IgD-negative memory B cell (primary cell): ENCODE measurements around the gene AIFM3. TPM values are rescaled to one million over a fixed set of nuclear protein-coding genes. Genes with fewer than 3 reads are reported as not detected.
"Not testable (repeated sequence)": the region's sequence is repeated elsewhere in the genome, so short reads cannot be mapped to it uniquely, and the experiment has no call there.

Experiments
- H3K27ac Mint-ChIP-seq, 3 donors: one replicate each; pipeline ENCODE4 v1.8.0; 2020 to 2022; ENCODE audit warnings: mild to moderate bottlenecking in 3 of 3, mixed read lengths in 3 of 3, moderate library complexity in 1 of 3
- H3K27me3 Mint-ChIP-seq: one replicate; pipeline ENCODE4 v1.8.0; 2021; ENCODE audit warnings: mixed read lengths
- H3K36me3 Mint-ChIP-seq: one replicate; pipeline ENCODE4 v1.8.0; 2020; ENCODE audit warnings: mild to moderate bottlenecking, mixed read lengths
- H3K4me1 Mint-ChIP-seq, 3 donors: one replicate each; pipeline ENCODE4 v1.8.0; 2020 to 2022; ENCODE audit warnings: mixed read lengths in 3 of 3, mild to moderate bottlenecking in 1 of 3
- H3K4me3 Mint-ChIP-seq, 4 donors: one replicate each; pipeline ENCODE4 v1.8.0; 2020 to 2022; ENCODE audit warnings: mild to moderate bottlenecking in 4 of 4, mixed read lengths in 4 of 4, moderate library complexity in 3 of 4
- H3K9me3 Mint-ChIP-seq, 3 donors: one replicate each; pipeline ENCODE4 v1.8.0; 2020 to 2021; ENCODE audit warnings: mixed read lengths in 3 of 3, mild to moderate bottlenecking in 1 of 3
- polyA plus RNA-seq: library from polyadenylated mRNA; unstranded; fragments of 300-500 nt; fragmentation: Illumina TruSeq; gene quantifications from one replicate; pipeline ENCODE4 v1.2.3, GENCODE V29; 2021

Gene AIFM3
- polyA plus RNA-seq, 1 donor from 2014 or later = 2.3 TPM

DNA sequence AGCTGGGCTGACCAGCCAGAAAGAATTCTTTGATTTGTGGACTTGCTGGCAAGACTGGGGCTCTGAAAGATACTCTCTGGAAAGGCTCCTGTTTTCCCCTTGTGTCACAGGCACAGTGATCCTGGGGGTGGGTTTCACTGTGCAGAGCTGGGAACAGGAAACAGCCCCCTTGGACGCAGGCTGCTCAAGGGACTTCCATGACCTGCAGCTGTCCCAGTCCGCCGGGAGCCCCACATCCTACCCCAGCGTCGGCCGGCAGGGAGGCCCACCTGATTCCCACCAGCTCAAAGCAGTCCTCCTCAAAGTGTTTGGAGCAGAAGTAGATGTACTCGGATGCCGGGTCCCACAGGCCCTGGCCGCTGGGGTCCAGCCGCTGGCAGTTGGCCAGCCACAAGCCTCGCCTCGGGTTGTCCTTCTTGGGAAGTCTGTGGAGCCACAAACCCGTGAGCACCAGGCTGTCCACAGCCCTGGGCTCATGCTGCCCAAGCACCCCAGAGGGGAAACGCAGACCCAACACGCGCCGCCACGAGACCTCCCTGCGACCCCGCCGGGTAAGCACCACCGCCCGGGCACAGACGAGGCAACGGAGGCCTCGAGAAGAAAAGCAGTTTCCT, 34.0 kb downstream of the AIFM3 start:
- Mint-ChIP-seq H3K36me3 (peaks cover 3% of the 10 kb centered on the region), H3K27ac (peak overlapping the region; percentile 98 to 100 (median 99)), H3K27me3 (no peaks in the 10 kb centered on the region), H3K9me3 (no peaks in the 10 kb centered on the region), H3K4me1 (peaks cover 5 to 20% (median 13%) of the 10 kb centered on the region in 3 donors), H3K4me3 (peak overlapping the region; percentile 93 to 99 (median 98))

DNA sequence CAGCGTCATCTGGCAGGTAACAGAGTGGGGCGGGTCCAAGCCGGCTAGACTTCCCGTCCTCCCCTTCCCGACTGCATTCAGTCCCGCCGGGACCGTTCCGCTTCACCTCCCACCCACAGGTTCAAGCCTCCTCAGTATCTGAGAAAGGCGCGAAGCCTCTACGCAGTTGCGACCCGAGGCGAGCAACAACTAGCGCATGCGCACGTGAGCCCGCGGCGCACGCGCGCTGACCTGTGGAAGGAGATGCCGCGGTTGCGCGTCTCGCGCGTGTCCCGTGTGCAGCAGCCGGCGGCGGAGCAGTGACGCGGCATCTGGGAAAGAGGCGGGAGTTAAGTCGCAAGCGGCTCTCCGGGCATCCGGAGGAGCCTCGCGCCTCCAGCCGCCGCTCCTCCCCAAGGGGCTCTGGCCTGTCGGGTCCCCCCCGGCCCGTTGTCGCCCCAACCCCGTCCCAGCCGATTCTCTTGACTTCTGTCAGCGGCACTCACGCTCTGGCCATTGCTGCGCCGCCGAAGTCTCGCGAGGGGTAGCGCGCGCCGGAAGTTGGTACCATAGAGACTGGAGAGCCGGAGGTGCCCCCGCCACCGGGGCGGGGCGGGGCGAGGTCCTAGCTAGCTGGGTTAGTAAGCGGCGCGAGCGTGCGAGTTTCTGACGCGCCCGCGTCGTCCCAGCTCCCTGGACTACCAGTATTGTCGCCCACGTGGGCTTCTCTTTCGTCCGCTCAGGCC, 34.7 kb downstream of the AIFM3 start, which contains the start of gene THAP7:
TSS of gene THAP7 (minus strand) at position 518 of the 725 bp plus-strand sequence. CDS start at position 311, 207 bp downstream.
- H3K27ac Mint-ChIP-seq = peak within 1 kb of the TSS; percentile 98 to 100 (median 99)
- H3K9me3 Mint-ChIP-seq = no peaks in the 10 kb centered on the region
- H3K36me3 Mint-ChIP-seq = peaks cover 3% of the 10 kb centered on the region
- H3K4me3 Mint-ChIP-seq = peak within 1 kb of the TSS; percentile 93 to 99 (median 98)
- H3K27me3 Mint-ChIP-seq = no peaks in the 10 kb centered on the region
- peaks cover 5 to 20% (median 13%) of the 10 kb centered on the region in 3 donors for H3K4me1 Mint-ChIP-seq

DNA sequence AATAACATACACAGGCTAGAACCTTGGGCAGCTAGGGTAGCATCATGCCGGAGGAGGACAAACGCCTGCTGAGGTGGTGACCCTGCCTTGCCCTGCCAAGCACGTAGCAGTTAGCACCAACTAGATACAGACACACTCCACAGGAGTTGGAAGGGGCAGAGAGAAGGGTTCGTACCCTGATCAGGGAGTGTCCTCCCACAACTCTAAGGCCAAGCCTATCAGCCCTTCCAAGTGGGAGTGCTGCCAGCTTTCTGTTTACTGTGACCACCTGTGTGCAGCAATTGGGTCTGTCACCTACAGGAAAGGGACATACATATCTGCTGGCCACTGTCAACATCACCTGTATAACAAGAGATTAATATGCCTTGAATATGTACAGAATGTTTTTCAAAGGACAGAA, 36.7 kb downstream of the AIFM3 start:
- Mint-ChIP-seq H3K9me3 (no peaks in the 10 kb centered on the region), H3K36me3 (peaks cover 2% of the 10 kb centered on the region), H3K27me3 (no peaks in the 10 kb centered on the region), H3K4me3 (peak overlapping the region in 3 of 4 donors; percentile 93 to 99 (median 99)), H3K27ac (peak overlapping the region in 1 of 3 donors; percentile 98), H3K4me1 (peaks cover 9 to 20% (median 13%) of the 10 kb centered on the region in 3 donors)

DNA sequence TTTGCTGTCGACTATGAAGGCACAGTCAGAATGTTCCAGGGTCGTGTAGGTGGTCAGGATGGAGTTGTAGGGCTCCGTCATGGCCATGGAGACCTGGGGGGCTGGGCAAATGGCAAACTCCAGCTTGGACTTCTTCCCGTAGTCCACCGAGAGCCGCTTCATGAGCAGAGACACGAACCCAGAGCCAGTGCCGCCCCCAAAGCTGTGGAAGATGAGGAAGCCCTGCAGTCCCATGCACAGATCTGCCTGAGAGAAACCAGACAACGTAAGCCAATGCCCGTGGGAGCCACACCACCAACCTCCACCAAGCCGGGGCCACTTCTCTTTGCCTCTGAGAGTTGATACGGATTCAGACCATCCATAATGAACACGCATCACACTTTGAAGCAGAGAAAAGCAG, 42.2 kb downstream of the AIFM3 start:
- H3K9me3 Mint-ChIP-seq, H3K36me3 Mint-ChIP-seq, H3K27me3 Mint-ChIP-seq: not testable (repeated sequence)
- peaks cover 5 to 17% (median 12%) of the 10 kb centered on the region in 3 donors for H3K4me1 Mint-ChIP-seq
- peak overlapping the region in 1 of 3 donors; percentile 70 for H3K27ac Mint-ChIP-seq
- H3K4me3 Mint-ChIP-seq = peak overlapping the region in 1 of 4 donors; percentile 72

DNA sequence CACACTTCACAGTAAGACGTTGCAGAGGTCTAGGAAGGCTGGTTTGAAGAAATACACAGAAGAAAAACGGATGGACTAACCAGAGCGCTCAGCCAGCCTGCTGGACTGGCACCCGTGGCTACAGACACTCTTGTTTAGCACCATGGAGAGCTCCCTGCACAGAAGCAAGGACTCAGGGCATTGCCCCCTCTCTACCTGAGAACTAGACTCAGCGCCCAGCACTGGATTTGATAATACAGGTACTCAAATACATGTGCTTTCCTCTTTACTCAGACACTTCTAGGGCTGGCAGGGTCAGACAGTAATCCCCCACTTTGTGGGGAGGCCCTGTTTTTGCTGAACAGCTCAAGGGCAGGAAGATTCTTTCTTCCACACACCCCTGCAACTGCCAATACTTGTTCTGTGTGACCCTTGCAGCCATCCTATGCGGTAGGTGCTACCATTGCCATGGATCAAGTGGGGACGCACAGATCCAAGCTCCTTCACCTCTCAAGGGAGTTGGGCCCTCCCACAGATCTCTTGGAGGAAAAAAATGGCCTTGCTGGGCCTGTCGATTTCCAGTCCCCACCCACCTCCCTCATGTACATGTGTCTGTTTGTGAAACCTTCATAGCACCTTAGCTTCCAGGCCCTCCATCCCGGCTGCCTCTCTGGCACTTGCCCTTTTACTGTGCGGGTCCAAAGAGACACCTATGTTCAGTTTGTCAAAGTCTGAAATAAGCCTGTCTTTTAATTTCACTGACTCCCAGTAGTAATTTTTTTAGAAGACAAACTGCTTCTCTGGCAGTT, 42.8 kb downstream of the AIFM3 start:
- H3K36me3 Mint-ChIP-seq = no peaks in the 10 kb centered on the region
- H3K27ac Mint-ChIP-seq = peak overlapping the region in 1 of 3 donors; percentile 70
- H3K27me3 Mint-ChIP-seq = no peaks in the 10 kb centered on the region
- H3K4me3 Mint-ChIP-seq = peak overlapping the region in 1 of 4 donors; percentile 72
- H3K9me3 Mint-ChIP-seq = no peaks in the 10 kb centered on the region
- peaks cover 10 to 22% (median 16%) of the 10 kb centered on the region in 3 donors for H3K4me1 Mint-ChIP-seq

DNA sequence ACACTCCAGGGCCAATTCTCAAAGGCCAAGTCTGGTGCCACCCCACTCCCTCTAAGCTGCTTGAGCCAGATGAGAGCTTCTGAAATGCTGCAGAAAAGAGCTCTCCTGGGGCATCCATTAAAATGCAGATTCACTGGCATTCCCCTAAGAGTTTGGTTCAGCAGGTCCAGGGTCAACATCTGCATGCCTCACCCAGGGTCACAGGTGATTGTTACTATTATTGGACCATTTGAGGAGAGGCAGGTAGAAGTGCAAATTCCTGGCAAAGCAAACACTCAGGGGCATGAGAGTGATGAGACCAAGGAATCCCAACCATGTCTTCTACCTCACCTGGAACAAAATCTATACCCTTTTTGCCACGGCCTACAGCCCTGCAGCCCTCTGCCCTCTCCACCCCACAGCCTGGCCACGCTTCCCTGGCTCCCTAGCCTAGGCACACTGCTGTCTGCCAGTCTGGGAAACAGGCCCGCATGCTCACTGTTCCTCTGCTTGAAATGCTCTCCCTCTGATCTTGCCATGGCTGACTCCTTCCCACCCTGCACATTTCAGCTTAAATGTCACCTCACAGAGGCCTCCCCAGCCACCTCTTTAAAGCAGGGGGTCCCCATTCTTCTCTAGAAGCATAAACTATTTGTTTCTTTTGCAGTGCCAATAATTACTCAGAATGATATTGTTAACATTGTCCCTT, 43.5 kb downstream of the AIFM3 start:
- H3K27me3 Mint-ChIP-seq = no peaks in the 10 kb centered on the region
- H3K4me1 Mint-ChIP-seq = peaks cover 11 to 22% (median 16%) of the 10 kb centered on the region in 3 donors
- H3K27ac Mint-ChIP-seq = no peak overlapping the region
- peak overlapping the region in 1 of 4 donors; percentile 72 for H3K4me3 Mint-ChIP-seq
- H3K36me3 Mint-ChIP-seq = no peaks in the 10 kb centered on the region
- no peaks in the 10 kb centered on the region for H3K9me3 Mint-ChIP-seq

DNA sequence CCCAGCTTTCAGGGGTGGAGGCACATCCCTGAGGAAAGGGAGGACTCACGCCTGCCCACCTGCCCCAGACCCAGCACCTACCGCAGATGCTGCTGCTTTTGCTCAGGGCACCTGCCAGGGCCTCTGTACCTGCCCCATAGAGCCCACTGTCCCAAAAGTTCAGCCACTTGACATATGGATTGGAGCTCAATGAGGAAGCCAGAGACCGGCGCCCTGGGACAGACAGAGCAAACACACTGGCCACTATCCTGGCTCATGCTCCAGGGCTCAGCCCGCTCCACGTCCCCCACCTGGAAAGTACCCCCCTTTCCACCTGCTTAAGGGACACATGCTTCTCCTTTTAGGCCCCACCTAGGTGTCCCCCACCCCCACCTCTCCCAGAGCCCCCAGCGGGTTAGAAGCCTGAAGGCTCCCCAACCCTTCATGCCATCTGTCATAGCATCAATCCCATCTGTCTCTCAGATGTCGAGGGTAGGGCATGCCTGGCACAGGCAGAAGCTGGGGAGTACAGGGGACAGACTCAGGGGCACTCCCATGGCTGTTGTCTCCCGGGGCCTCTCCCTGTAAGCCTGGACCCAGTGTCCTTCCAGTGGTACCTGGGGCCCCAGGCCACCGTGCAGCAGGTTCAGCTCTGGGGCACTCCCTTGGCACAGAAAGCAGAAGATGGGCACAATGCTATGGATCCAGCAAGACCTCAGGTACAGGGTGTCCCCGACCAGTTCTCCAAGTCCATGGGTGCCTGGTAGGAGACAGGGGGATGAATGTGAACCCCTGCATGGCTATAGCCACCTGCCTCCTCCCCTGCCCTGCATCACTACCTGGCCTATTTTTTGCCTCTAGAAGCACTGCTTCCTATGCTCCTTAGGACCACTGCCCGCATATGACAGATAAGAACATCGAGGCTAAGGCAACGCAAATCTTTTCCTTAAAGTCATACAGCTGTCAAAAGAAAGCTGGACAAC, 45.7 kb downstream of the AIFM3 start:
- Mint-ChIP-seq H3K27ac (peak overlapping the region; percentile 14 to 97 (median 94)), H3K27me3 (no peaks in the 10 kb centered on the region), H3K9me3 (no peaks in the 10 kb centered on the region), H3K36me3 (no peaks in the 10 kb centered on the region), H3K4me3 (peak overlapping the region; percentile 18 to 97 (median 85)), H3K4me1 (peaks cover 11 to 18% (median 16%) of the 10 kb centered on the region in 3 donors)

DNA sequence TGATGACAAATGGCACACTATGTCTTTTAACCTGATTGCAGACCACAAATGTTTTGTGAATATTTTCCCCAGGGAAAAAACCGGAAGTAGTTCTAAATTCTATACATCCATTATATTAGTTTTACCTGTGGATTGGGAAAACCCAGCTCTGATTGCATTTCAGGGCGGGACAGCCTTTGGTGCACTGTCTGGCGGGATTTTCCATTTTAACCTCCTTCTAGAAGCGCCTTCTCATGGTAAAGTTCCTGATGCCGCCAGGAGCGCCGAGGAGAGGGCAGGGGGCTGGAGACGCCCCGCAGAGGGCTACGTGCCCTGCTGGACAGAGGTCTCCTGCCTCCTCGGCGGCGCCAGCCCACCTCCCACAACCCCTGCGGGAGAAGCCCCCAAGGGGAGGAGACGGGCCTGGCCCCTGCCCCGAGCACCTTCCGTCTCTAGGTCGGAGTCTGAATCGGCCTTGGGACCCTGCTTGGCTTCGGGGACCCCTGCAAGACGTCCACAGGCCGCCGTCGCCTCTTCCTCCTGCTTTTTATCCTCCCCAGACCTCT, 46.7 kb downstream of the AIFM3 start:
- H3K27me3 Mint-ChIP-seq = no peaks in the 10 kb centered on the region
- H3K9me3 Mint-ChIP-seq = no peaks in the 10 kb centered on the region
- H3K36me3 Mint-ChIP-seq = no peaks in the 10 kb centered on the region
- H3K4me1 Mint-ChIP-seq = peaks cover 11 to 18% (median 16%) of the 10 kb centered on the region in 3 donors
- H3K4me3 Mint-ChIP-seq = peak overlapping the region; percentile 84 to 97 (median 91)
- peak overlapping the region; percentile 94 to 97 (median 95) for H3K27ac Mint-ChIP-seq

DNA sequence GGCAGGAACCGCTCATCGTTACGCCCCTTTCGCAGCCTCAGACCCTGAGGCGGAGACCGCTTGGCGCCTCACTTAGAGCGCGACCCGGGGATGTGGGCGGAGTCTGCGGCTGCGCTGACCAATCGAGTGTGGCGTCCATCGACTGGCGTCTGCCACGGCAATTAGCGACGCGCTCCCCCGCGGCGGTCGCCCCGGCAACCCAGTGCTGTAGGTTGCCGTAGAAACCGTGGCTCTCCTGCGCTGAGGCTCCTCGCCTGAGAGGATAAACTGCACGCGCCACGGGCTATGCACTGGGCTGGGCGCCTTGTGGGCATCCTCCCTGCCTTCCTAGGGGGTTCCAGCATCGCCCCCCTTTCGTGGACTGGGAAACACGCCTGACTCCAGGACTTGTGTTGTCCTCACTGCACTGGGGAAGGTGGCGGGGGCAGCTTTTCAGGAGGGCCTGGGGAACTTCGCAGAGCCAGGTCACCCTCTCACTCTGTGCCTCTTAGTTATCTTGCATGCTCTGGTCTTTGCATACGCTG, 47.2 kb downstream of the AIFM3 start:
- H3K36me3 Mint-ChIP-seq = no peaks in the 10 kb centered on the region
- H3K27me3 Mint-ChIP-seq = no peaks in the 10 kb centered on the region
- peaks cover 11 to 18% (median 14%) of the 10 kb centered on the region in 3 donors for H3K4me1 Mint-ChIP-seq
- no peaks in the 10 kb centered on the region for H3K9me3 Mint-ChIP-seq
- H3K4me3 Mint-ChIP-seq = peak overlapping the region; percentile 84 to 97 (median 91)
- H3K27ac Mint-ChIP-seq = peak overlapping the region; percentile 94 to 97 (median 95)

DNA sequence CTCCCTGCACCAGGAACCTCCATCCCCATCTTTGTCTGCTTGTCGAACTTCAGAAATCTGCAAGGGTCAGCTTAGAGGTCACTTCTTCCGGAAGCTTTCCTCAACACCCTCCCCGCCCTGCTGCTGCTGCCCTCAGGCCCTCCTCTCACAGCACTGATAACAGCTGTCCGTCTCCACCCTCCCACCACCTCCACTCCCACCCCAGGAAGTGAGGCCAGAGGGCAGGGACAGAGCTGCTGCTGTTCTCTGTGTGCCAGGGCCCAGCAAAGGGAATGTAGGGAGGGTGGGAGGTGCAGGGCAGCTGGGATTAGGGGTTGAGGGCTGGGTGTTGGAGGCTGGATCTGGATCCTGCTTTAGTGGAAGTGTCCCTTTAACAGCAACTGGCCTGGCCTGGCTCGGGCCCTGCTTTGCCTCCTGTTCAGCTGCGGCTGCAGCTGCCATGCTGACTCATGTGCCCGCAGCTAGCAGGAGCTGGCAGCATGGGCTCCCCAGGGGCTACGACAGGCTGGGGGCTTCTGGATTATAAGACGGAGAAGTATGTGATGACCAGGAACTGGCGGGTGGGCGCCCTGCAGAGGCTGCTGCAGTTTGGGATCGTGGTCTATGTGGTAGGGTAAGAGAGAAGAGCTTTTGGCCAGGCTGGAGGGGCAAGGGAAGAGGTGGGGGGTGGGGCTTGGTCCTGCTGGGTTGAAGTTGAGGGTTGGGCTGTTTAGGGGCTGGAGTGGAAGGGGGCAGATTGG, 47.8 kb downstream of the AIFM3 start, which contains the start of gene P2RX6:
TSS of gene P2RX6 (plus strand) at position 440 of the 740 bp plus-strand sequence. CDS start at position 450, 10 bp downstream.
- Mint-ChIP-seq H3K4me1 (peaks cover 10 to 18% (median 11%) of the 10 kb centered on the region in 3 donors), H3K9me3 (no peaks in the 10 kb centered on the region), H3K27ac (peak within 1 kb of the TSS; percentile 94 to 97 (median 95)), H3K4me3 (peak within 1 kb of the TSS; percentile 84 to 97 (median 91)), H3K36me3 (no peaks in the 10 kb centered on the region), H3K27me3 (no peaks in the 10 kb centered on the region)

DNA sequence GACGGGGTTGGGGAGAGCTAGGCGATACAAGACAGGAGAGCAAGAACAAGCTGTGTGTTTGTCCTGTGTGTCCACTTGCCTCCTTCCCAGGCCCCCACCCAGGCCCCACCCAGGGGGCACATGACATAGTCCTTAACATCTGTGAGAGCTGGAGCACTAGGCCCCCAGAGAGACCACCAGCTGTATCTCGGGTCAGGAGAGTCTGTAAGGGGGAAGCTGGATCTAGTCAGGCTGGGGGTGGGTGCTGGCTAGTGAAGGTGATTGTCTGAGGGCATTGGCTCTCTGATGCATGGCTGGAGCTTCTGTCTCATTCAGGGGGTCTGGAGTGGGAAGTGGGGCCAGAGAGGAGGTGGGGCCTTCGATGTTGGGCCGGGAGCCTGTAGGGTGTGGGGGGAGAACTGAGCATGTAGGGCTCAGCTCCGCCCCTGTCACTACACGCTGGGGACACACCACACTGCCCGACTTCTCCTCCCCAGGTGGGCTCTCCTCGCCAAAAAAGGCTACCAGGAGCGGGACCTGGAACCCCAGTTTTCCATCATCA, 48.5 kb downstream of the AIFM3 start:
- peak overlapping the region in 1 of 4 donors; percentile 33 for H3K4me3 Mint-ChIP-seq
- H3K36me3 Mint-ChIP-seq = no peaks in the 10 kb centered on the region
- H3K9me3 Mint-ChIP-seq = no peaks in the 10 kb centered on the region
- peaks cover 10 to 18% (median 11%) of the 10 kb centered on the region in 3 donors for H3K4me1 Mint-ChIP-seq
- peak overlapping the region in 2 of 3 donors; percentile 74 to 94 for H3K27ac Mint-ChIP-seq
- H3K27me3 Mint-ChIP-seq = no peaks in the 10 kb centered on the region
